Measurements from ENCODE around the gene GDF2.

Gene GDF2

DNA sequence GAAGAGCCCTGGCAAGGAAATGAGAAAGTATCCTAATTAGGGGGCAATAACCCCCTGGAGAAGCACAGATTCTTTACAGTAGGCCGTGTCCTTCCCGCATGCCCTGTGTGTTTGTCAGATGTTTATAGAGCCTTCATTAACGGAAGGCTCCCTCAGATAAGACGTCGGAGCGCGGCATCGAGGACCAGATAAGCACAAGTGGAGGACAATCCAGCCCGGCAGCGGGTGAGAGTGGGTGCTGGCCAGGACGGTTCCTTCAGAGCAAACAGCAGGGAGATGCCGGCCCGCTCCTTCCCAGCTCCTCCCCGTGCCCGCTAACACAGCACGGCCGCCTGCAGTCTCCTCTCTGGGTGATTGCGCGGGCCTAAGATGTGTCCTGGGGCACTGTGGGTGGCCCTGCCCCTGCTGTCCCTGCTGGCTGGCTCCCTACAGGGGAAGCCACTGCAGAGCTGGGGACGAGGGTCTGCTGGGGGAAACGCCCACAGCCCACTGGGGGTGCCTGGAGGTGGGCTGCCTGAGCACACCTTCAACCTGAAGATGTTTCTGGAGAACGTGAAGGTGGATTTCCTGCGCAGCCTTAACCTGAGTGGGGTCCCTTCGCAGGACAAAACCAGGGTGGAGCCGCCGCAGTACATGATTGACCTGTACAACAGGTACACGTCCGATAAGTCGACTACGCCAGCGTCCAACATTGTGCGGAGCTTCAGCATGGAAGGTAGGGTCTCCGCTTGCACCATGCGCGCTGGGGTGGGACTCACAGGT lies at the start of gene GDF2:
GDF2 (plus strand) TSS at position 155 of the 762 bp plus-strand sequence; CDS start at position 370, 215 bp downstream.
- DNase-seq (ENCODE audit: low read depth): no peak

GRCh38 chr10:47276071-47276470 lies 46.2 kb upstream of the GDF2 start:
- DNase-seq (ENCODE audit: low read depth): no peak

- DNase-seq (ENCODE audit: low read depth): no peak
These were observed 45.5 kb upstream of the GDF2 start for GRCh38 chr10:47276576-47277351.

- DNase-seq (ENCODE audit: low read depth): peak; percentile 23
These were observed 44.7 kb upstream of the GDF2 start for GRCh38 chr10:47277352-47278151.

DNA sequence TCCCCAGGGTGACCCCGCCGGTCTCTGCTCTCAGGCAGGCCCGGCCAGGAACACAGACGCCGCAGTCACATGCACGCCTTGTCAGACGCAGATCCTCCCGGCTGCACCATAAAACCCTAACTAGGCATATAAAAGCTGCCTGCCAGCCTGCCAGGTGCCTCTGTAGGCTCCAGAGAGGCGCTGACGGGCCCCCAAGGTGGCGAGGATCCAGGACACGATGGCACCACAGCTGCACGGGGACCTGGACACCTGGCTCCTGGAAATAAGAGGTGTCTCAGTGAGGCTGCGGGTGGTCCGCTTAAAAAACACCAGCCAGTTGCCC lies 44.1 kb upstream of the GDF2 start:
- no peak for DNase-seq (ENCODE audit: low read depth)

DNA sequence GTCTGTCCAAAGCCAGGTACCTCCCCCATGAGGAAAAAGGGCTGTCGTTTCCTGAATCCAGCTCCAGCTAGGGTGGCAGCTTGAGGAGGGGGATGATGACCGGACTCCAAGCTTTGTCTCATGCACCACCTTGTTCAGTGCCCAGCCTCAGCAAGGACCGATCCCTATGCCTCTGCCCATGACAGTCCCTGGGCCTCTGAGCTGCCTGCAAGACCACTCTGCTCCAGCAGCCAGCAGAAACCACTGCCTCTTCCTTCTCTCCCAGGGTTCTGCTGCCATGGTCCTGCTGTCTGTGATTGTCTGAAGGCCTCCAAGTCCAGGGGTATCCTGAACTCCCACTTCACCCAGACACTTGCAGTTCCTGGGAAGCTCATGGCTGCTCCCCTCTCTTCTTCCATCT lies 43.5 kb upstream of the GDF2 start:
- DNase-seq (ENCODE audit: low read depth): no peak

DNA sequence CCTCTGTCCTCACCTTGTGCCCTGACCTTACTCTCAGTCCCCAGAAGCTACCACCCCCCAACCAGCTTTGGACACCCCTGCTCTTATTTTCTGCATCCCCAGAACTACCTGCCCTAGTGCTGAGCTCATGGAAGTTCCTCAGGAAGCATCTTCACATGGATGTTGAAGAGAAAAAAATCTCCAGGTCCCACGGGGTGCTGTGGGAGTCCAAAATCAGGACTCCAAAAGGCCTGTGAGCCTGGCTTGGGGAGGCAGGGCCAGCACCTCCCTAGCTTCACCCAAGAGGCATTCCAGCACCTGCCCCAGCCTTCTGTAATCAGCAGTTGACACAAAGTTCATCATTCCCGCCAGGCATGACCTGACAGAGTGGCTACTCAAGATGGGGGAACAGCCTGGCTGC lies 43.0 kb upstream of the GDF2 start:
- no peak for DNase-seq (ENCODE audit: low read depth)

DNA sequence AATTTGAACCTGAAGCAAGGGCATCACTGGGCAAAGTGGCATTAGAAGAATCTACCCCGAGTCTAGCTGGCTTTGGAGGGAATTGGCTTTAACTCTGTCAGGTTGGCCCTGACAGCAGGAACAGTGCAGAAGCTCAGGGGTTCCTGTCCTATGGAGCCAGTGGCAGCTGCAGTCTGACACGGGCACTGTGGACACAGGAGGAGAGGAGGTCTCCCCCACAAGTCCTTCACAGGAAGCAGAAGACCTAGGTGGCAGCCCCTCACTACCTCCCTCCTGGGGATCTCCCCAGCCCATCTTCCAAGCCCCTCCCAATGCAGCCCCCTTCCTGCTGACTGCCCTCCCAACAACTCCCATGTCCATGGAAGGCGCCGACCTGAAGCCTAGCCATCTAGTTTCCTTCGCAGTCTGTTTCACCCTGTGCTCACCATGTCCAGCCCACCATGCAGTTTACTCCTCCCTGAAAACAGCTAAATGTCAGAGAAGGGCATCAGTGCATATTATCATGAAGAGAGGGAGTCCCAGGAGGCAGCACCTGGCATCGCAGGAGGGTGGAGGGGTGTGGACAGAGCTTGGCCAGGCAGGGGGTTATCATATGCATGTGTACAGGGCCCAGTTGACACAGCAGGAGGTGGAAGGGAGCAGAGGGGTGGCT lies 40.1 kb upstream of the GDF2 start:
- no peak for DNase-seq (ENCODE audit: low read depth)

GRCh38 chr10:47282657-47283018 lies 39.6 kb upstream of the GDF2 start:
- DNase-seq (ENCODE audit: low read depth): no peak

DNA sequence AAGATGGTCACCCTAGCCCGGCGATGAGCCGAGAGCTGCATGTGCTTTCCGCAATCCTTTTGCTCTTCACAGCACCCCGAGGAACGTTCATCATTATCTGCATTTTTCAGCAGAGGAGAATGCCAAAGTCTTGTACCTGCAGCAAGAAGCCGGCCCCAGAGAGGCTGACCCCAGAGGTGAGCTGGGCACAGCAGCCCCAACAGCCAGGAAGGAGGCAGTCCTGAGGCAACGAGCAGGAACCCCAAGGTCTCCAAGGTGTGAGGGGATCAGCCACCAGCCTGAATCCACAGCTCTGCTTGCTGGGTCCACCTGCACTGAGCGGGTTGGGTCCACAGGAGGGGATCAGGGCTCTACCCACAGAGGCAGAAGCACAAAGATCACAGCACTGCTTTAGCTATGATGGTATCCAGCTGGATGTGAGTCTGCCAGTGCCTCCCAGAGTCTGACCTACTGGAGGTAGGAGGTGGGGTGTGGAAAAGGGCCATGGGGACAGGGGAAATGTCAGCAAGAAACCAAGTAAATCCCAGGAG lies 39.1 kb upstream of the GDF2 start:
- no peak for DNase-seq (ENCODE audit: low read depth)

DNA sequence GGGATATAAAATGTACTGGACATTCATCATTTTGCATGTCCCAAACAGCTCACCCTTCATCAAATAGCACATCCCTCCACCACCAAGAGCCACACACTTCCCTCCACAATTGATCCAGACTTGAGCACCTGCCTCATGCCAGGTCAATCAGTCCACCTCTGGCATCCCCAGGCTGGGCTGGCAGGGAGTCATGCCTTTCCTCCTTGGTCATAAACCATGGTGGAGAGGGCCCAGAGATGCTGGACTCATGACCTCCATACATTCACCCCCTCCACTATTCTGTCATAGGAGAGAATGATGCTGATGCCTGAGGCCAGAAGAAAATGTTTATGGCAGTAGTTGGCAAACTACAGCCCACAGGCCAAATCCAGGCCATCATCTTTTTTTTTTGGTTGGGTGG lies 38.4 kb upstream of the GDF2 start:
- DNase-seq (ENCODE audit: low read depth): no peak

DNA sequence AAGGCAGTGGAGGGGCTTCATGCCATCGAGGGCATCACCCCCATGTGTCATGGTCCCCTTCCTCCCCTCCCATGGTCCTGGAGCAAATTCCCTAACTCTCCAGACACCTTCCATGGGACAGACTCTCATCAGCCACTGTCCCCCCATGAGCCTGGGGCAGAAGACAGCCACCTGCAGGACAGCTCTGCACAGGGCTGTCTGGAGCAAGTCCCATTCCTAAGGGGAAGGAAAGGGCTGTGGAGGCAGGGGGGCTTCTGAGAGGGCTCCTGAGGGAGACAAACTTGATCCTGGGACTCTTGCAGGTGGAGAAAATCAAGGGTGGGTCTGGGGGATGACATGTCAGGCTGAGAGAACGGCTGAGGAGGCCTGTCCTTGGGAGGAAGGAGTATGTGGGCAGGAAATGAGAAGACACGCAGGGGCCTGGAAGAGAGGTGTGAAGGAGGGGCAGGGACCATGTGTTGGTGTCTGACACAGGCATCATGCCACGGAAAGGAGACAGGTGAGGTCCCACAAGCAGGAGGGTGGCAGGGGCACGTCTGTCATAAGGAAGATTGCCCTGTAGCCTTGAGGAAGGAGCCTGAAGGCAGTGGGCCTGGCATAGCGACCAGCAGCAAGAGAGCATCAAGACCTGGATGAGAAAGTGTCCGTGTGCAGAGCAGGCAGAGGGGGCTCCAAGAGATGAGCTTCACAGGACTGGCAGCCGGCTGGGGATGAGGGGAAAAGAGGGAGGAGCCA lies 36.7 kb upstream of the GDF2 start:
- no peak for DNase-seq (ENCODE audit: low read depth)

DNA sequence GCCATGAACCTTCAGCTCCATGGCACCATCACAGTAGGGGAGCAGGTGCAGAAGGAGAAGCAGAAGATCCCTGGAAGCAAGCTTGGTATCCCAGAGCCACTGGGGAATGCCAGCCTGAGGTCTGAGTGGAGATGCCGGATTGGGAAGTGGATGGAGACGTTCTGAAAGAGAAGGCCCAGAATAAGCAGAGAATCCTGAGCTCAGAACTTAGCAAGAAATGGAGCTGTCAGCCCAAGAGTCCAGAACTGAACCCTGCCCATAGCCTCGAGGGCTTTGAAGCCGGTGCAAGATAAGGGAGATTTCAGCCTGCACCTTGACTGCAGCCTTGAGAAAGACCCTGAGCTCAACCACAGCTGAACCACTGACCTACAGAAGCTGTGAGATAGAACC lies 36.1 kb upstream of the GDF2 start:
- DNase-seq (ENCODE audit: low read depth): no peak

DNA sequence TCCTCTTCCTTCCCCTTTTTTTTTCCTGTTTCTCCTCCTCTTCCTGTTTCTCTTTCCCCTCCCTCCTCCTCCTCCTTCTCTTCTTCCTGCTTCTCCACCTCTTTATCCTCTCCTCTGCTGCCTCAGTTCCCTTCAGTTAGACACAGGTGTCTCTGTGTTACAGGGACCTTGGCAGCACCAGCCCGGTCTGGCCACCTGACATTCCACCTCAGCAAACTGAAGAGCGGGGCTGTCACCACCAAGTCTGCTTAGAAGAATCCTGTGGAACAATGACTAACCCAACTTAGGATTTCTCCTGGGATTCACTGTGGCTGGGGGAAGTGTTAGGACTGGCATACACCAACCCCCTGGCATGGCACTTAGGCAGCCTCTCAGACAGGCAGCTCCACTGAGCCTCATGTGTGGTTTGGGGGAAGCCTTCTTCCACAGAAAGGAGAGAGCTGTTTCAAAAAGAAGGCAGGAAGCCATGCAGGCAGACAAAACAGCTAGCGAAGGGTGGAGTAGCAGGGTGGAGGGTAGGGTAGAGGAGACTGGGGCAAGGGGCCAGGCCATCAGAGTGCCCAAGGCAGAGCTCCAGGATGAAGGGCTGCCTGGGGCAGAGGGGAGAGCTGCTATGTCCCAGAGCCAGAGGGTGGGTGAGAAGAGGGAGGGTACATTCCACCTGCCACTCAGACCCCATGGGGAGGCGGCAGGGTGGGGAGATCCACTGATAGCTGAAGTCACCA lies 35.5 kb upstream of the GDF2 start:
- DNase-seq (ENCODE audit: low read depth): no peak

- DNase-seq (ENCODE audit: low read depth): no peak
These were observed 34.9 kb upstream of the GDF2 start for GRCh38 chr10:47287365-47287802.

DNA sequence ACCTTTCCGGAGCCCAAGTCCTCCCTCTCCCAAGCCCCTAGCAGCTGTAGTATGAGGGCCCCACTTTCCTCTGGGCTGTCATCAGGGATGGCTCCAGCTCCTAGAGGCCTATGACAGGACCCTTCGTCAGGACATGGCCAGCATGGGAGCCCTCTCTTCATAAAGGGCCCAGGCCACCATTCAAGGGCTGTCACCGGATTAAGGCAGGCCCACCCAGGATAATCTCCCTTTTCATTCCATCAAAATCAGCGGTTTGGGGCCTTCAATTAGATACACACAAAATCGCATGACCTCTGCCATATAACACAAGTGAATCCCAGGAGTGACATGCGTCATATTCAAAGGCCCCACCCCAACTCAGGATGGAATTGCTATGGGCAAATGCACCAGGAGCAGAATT lies 34.4 kb upstream of the GDF2 start:
- DNase-seq (ENCODE audit: low read depth): no peak

DNA sequence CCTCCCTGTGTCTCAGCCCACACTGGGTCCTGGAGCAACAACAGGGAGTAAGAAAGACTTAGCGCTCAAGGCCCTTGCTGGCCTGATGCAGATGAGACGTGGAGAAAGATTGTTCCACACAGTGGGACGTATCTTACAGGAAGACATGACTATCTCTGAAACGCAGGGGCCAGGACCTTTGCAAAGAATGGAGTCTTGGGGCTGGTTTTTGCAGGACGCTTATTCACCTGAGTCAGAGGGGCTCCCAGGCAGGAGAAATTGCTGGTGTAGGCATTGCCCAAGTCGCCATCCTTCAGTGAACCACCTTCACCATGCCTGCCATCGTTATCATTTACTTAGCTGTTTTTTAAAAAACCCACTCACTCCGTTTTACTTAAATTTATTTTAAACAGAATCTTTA lies 34.0 kb upstream of the GDF2 start:
- no peak for DNase-seq (ENCODE audit: low read depth)

- no peak for DNase-seq (ENCODE audit: low read depth)
These were observed 33.2 kb upstream of the GDF2 start for GRCh38 chr10:47288916-47289495.

DNA sequence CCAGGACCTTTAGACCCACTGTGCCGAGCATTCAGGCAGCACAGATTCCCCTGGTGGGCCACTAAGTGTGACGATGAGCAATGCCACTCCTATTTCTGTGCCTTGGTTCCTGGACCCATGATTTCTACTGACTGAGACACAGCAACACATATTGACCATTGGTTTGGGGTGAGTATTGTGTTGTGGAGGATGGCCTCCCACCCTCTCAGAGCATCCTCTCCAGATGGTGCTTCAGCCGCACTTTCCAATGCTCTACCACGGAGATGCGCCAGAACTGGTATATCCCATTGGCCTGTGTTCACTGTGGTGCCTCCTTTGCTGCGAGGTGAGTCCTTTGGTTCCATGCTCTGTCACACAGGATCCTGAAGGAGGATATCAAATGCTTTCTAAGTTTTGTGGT lies 32.3 kb upstream of the GDF2 start:
- no peak for DNase-seq (ENCODE audit: low read depth)

GRCh38 chr10:47290338-47290737 lies 31.9 kb upstream of the GDF2 start:
- no peak for DNase-seq (ENCODE audit: low read depth)
